K562 (cell line): Measurements from ENCODE around the gene SNRPD2. TPM values are rescaled to one million over a fixed set of nuclear protein-coding genes. Genes with fewer than 3 reads are reported as not detected.

ENCODE experiments used
- BRD9 ChIP-seq: fragments of 450-650 bp; IDR thresholded peaks from 2 replicates; pipeline ENCODE4 v1.6.1; 2018; ENCODE audit warnings: low read depth; ENCODE audit not compliant: partially characterized antibody
- CREB1 ChIP-seq, 2 experiments: sonication (generic) in 1 of 2; formaldehyde crosslinking in 1 of 2; IDR thresholded peaks; 2 replicates each; pipeline versions ENCODE4 v1.6.1 to v1.8.0; 2012 to 2022; ENCODE audit warnings: inconsistent platforms in 1 of 2, mild to moderate bottlenecking in 1 of 2, missing genetic modification reagents in 1 of 2, moderate library complexity in 1 of 2
- EGR1 ChIP-seq: fragments of 450-650 bp; conservative IDR thresholded peaks from 2 replicates; pipeline ENCODE4 v1.6.1; 2017; ENCODE audit warnings: mild to moderate bottlenecking
- ELK1 ChIP-seq: sonication (generic); formaldehyde crosslinking; IDR thresholded peaks from 2 replicates; pipeline ENCODE4 v1.8.1; 2022; ENCODE audit warnings: missing genetic modification reagents
- ETV6 ChIP-seq, 3 experiments: fragments of 150-350 bp in 1 of 3; sonication (generic) in 1 of 3; formaldehyde crosslinking in 1 of 3; IDR thresholded peaks; 2 replicates each; pipeline versions ENCODE4 v1.6.1 to v1.8.0; 2014 to 2022; ENCODE audit warnings: borderline replicate concordance in 2 of 3, low read depth in 2 of 3, antibody characterized with exemption in 1 of 3, low read length in 1 of 3, mild to moderate bottlenecking in 1 of 3, missing genetic modification reagents in 1 of 3
- FOXK2 ChIP-seq, 2 experiments: fragments of 450-650 bp; IDR thresholded peaks in 1 of 2; conservative IDR thresholded peaks in 1 of 2; 2 replicates each; pipeline ENCODE4 v1.6.1; 2016; ENCODE audit warnings: low read depth in 2 of 2, mild to moderate bottlenecking in 1 of 2
- HSF4 ChIP-seq: fragments of 250-450 bp; sonication (Bioruptor Pico); IDR thresholded peaks from 2 replicates; pipeline ENCODE4 v2.1.2; 2022; ENCODE audit warnings: mild to moderate bottlenecking, moderate library complexity, borderline replicate concordance
- KDM4B ChIP-seq, 2 experiments: fragments of 450-650 bp in 1 of 2; sonication (generic) in 1 of 2; IDR thresholded peaks; 2 replicates each; pipeline ENCODE4 v1.6.1; 2016 to 2017; ENCODE audit warnings: borderline replicate concordance in 2 of 2, antibody characterized with exemption in 1 of 2, low read depth in 1 of 2, mild to moderate bottlenecking in 1 of 2
- LEF1 ChIP-seq: fragments of 450-650 bp; IDR thresholded peaks from 2 replicates; pipeline ENCODE4 v1.6.1; 2016; ENCODE audit warnings: mild to moderate bottlenecking
- MXI1 ChIP-seq: IDR thresholded peaks from 2 replicates; pipeline ENCODE4 v1.6.1; 2011; ENCODE audit warnings: low read depth, mild to moderate bottlenecking, improper control_type of control experiment, low read length
- POLR2AphosphoS2 ChIP-seq: IDR thresholded peaks from 2 replicates; pipeline ENCODE4 v1.6.1; 2012; ENCODE audit warnings: low read length, improper control_type of control experiment
- POU5F1 ChIP-seq: fragments of 150-350 bp; IDR thresholded peaks from 2 replicates; pipeline ENCODE4 v1.6.1; 2014; ENCODE audit warnings: borderline replicate concordance, low read length, low read depth, mild to moderate bottlenecking; ENCODE audit not compliant: partially characterized antibody
- SIN3A ChIP-seq, 2 experiments: fragments of 150-350 bp in 1 of 2; IDR thresholded peaks; 2 replicates each; pipeline ENCODE4 v1.6.1; 2011 to 2016; ENCODE audit warnings: borderline replicate concordance in 2 of 2, low read depth in 2 of 2, low read length in 2 of 2, mild to moderate bottlenecking in 2 of 2, moderate library complexity in 2 of 2; ENCODE audit not compliant: control insufficient read depth in 1 of 2
- SMC3 ChIP-seq: conservative IDR thresholded peaks from 2 replicates; pipeline ENCODE4 v1.6.1; 2011; ENCODE audit warnings: low read depth, low read length, improper control_type of control experiment; ENCODE audit not compliant: insufficient read depth
- SP1 ChIP-seq: sonication (generic); formaldehyde crosslinking; IDR thresholded peaks from 2 replicates; pipeline ENCODE4 v1.8.1; 2022; ENCODE audit warnings: mild to moderate bottlenecking, missing genetic modification reagents
- SRSF9 ChIP-seq: fragments of 200-400 bp; formaldehyde crosslinking; IDR thresholded peaks from 2 replicates; pipeline ENCODE4 v1.6.1; 2017; ENCODE audit warnings: low read depth, low read length, borderline replicate concordance
- TCF7L2 ChIP-seq: fragments of 150-350 bp; IDR thresholded peaks from 2 replicates; pipeline ENCODE4 v1.6.1; 2016; ENCODE audit warnings: low read depth, mild to moderate bottlenecking, low read length, moderate library complexity
- THRB ChIP-seq: fragments of 450-650 bp; formaldehyde crosslinking; conservative IDR thresholded peaks from 2 replicates; pipeline ENCODE4 v1.4.0; 2022; ENCODE audit warnings: mild to moderate bottlenecking, missing genetic modification characterization
- XRCC5 ChIP-seq: fragments of 200-400 bp; formaldehyde crosslinking; IDR thresholded peaks from 2 replicates; pipeline ENCODE4 v1.6.1; 2017; ENCODE audit warnings: low read depth, mild to moderate bottlenecking, low read length
- ZBTB26 ChIP-seq: fragments of 450-650 bp; formaldehyde crosslinking; IDR thresholded peaks from 2 replicates; pipeline ENCODE4 v1.4.0; 2022; ENCODE audit warnings: missing genetic modification characterization
- ZNF583 ChIP-seq: fragments of 250-450 bp; sonication (Bioruptor Pico); IDR thresholded peaks from 2 replicates; pipeline ENCODE4 v1.4.0; 2020
- polyA plus RNA-seq, 8 experiments: library from polyadenylated mRNA; depleted of rRNA in 4 of 8; stranded (reverse) in 5 of 8; unstranded in 3 of 8; fragments of >200 nt; fragmentation: Nextera tagmentation in 2 of 8; fragmentation: Illumina TruSeq in 1 of 8; extraction: Ambion mirVana in 2 of 8; extraction: Trizol in 1 of 8; gene quantifications; 2 replicates each; pipeline versions ENCODE4 v1.2.1 to v1.2.3, GENCODE V29; 2011 to 2014; ENCODE audit warnings: inconsistent platforms in 1 of 8, missing spikeins in 1 of 8
- total RNA-seq, 7 experiments: library from RNA; depleted of rRNA in 6 of 7; stranded (reverse); fragments of >200 nt in 6 of 7; fragmentation: Illumina TruSeq in 2 of 7; extraction: Trizol in 2 of 7; gene quantifications; 2 replicates each; pipeline versions ENCODE4 v1.2.1 to v1.2.3, GENCODE V29; 2011 to 2021; ENCODE audit warnings: low replicate concordance in 1 of 7

The SNRPD2 gene
- total and polyA plus RNA-seq, 9 of the 15 experiments (the other 6 are each of a cell fraction or from before 2014, with no cell fraction given): 728 to 4,411 (median 1,029) TPM

GRCh38 chr19:45716359-45717130 lies 24.8 kb upstream of the SNRPD2 start (continued):
- TF ChIP-seq SIN3A (IDR thresholded peaks at IDR 0.05; ENCODE audit: borderline replicate concordance in 2 of 2, control insufficient read depth in 1 of 2, low read depth in 2 of 2, low read length in 2 of 2) (peak in 1 of 2 experiments; percentile 57; a peak in 1 of 4 replicates), POU5F1 (no peak), ELK1 (CRISPR knock-in tag) (no peak), SMC3 (no peak), POLR2AphosphoS2 (no peak), TCF7L2 (no peak), LEF1 (no peak), SRSF9 (no peak), CREB1 (IDR thresholded peaks at IDR 0.05) (no peak), CREB1 (CRISPR knock-in tag; IDR thresholded peaks at IDR 0.05) (no peak), MXI1 (no peak), ZBTB26 (CRISPR knock-in tag) (peak; percentile 27; the same call in 1 of the 2 replicates), ZNF583 (no peak), EGR1 (no peak), KDM4B (IDR thresholded peaks at IDR 0.05; ENCODE audit: borderline replicate concordance in 2 of 2, low read depth in 1 of 2) (no peak), HSF4 (CRISPR knock-in tag) (no peak), THRB (0 out of 2 replicates have a peak, but pooled peaks have one; percentile 67), SP1 (CRISPR knock-in tag) (no peak), FOXK2 (conservative IDR thresholded peaks at IDR 0.05 in 1 of 2, IDR thresholded peaks at IDR 0.05 in 1 of 2; ENCODE audit: low read depth in 2 of 2) (no peak), XRCC5 (no peak), ETV6 (IDR thresholded peaks at IDR 0.05; ENCODE audit: borderline replicate concordance in 1 of 2, low read depth in 2 of 2, low read length in 1 of 2) (no peak), ETV6 (CRISPR knock-in tag; IDR thresholded peaks at IDR 0.05; ENCODE audit: borderline replicate concordance) (no peak), BRD9 (peak; percentile 31)
